ENCODE results near the gene HCRTR2. TPM values are rescaled to one million over a fixed set of nuclear protein-coding genes. Genes with fewer than 3 reads are reported as not detected.

HCRTR2 gene
- total and polyA plus RNA-seq, 4 donors: not detected

DNA sequence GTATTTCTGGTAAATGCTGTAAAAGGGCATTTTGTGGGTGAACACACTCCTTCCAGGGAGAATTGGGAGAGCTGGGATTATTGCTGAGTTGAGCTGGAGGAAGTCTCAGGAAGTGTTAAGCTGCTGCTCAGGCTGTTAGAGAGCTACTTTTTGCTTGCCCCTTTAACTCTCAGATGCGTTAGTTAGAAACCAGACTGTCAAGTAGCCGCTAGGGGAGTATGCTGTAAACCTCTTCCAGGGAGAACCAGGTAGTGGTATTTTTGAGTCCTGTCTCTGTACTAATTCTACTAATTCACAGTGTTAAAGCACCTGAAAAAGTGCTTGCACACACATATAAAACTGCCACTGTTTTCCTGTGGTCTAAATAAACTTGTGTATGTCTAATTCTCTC lies 146.4 kb downstream of the HCRTR2 start:
- TF ChIP-seq, protein P1, sequence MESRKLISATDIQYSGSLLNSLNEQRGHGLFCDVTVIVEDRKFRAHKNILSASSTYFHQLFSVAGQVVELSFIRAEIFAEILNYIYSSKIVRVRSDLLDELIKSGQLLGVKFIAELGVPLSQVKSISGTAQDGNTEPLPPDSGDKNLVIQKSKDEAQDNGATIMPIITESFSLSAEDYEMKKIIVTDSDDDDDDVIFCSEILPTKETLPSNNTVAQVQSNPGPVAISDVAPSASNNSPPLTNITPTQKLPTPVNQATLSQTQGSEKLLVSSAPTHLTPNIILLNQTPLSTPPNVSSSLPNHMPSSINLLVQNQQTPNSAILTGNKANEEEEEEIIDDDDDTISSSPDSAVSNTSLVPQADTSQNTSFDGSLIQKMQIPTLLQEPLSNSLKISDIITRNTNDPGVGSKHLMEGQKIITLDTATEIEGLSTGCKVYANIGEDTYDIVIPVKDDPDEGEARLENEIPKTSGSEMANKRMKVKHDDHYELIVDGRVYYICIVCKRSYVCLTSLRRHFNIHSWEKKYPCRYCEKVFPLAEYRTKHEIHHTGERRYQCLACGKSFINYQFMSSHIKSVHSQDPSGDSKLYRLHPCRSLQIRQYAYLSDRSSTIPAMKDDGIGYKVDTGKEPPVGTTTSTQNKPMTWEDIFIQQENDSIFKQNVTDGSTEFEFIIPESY (IDR thresholded peaks at IDR 0.05): no peak
- no peak for TF ChIP-seq NR2F2 (IDR thresholded peaks at IDR 0.05)
- TF ChIP-seq RAD21 (IDR thresholded peaks at IDR 0.05): no peak
- TF ChIP-seq, protein P2, sequence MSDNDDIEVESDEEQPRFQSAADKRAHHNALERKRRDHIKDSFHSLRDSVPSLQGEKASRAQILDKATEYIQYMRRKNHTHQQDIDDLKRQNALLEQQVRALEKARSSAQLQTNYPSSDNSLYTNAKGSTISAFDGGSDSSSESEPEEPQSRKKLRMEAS (IDR thresholded peaks at IDR 0.05): no peak
- TF ChIP-seq FOXA1 (IDR thresholded peaks at IDR 0.05): no peak
- TF ChIP-seq, protein P3, sequence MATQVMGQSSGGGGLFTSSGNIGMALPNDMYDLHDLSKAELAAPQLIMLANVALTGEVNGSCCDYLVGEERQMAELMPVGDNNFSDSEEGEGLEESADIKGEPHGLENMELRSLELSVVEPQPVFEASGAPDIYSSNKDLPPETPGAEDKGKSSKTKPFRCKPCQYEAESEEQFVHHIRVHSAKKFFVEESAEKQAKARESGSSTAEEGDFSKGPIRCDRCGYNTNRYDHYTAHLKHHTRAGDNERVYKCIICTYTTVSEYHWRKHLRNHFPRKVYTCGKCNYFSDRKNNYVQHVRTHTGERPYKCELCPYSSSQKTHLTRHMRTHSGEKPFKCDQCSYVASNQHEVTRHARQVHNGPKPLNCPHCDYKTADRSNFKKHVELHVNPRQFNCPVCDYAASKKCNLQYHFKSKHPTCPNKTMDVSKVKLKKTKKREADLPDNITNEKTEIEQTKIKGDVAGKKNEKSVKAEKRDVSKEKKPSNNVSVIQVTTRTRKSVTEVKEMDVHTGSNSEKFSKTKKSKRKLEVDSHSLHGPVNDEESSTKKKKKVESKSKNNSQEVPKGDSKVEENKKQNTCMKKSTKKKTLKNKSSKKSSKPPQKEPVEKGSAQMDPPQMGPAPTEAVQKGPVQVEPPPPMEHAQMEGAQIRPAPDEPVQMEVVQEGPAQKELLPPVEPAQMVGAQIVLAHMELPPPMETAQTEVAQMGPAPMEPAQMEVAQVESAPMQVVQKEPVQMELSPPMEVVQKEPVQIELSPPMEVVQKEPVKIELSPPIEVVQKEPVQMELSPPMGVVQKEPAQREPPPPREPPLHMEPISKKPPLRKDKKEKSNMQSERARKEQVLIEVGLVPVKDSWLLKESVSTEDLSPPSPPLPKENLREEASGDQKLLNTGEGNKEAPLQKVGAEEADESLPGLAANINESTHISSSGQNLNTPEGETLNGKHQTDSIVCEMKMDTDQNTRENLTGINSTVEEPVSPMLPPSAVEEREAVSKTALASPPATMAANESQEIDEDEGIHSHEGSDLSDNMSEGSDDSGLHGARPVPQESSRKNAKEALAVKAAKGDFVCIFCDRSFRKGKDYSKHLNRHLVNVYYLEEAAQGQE (IDR thresholded peaks at IDR 0.05): no peak
- TF ChIP-seq HNF4G (IDR thresholded peaks at IDR 0.05): no peak
- no peak for TF ChIP-seq JUND (IDR thresholded peaks at IDR 0.05)
- TF ChIP-seq SP1 (IDR thresholded peaks at IDR 0.05): no peak
- TF ChIP-seq, protein P4, sequence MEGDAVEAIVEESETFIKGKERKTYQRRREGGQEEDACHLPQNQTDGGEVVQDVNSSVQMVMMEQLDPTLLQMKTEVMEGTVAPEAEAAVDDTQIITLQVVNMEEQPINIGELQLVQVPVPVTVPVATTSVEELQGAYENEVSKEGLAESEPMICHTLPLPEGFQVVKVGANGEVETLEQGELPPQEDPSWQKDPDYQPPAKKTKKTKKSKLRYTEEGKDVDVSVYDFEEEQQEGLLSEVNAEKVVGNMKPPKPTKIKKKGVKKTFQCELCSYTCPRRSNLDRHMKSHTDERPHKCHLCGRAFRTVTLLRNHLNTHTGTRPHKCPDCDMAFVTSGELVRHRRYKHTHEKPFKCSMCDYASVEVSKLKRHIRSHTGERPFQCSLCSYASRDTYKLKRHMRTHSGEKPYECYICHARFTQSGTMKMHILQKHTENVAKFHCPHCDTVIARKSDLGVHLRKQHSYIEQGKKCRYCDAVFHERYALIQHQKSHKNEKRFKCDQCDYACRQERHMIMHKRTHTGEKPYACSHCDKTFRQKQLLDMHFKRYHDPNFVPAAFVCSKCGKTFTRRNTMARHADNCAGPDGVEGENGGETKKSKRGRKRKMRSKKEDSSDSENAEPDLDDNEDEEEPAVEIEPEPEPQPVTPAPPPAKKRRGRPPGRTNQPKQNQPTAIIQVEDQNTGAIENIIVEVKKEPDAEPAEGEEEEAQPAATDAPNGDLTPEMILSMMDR (IDR thresholded peaks at IDR 0.05; ENCODE audit: low read depth, low read length, missing input control): no peak
- TF ChIP-seq HNF4A (conservative IDR thresholded peaks at IDR 0.05): no peak
- no peak for TF ChIP-seq FOXA2 (IDR thresholded peaks at IDR 0.05)
- TF ChIP-seq YY1 (IDR thresholded peaks at IDR 0.05): no peak
- no peak for TF ChIP-seq RXRA (IDR thresholded peaks at IDR 0.05)
- TF ChIP-seq GABPA (IDR thresholded peaks at IDR 0.05 in 1 of 2, conservative IDR thresholded peaks at IDR 0.05 in 1 of 2): no peak
- TF ChIP-seq, protein P5, sequence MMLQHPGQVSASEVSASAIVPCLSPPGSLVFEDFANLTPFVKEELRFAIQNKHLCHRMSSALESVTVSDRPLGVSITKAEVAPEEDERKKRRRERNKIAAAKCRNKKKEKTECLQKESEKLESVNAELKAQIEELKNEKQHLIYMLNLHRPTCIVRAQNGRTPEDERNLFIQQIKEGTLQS (IDR thresholded peaks at IDR 0.05): no peak
- no peak for TF ChIP-seq TAF1 (conservative IDR thresholded peaks at IDR 0.05)
- no peak for TF ChIP-seq EGR1 (IDR thresholded peaks at IDR 0.05; ENCODE audit: low read depth in 2 of 2)

More for the DNA sequence above, 146.4 kb downstream of the HCRTR2 start:
- 31% methylated on average over 2 of the region's 2 CpGs for WGBS
- Histone ChIP-seq H3K4me3 (ENCODE audit: low read depth in 1 of 3, low read length in 3 of 3) (no peak overlapping the region), H3K9me3 (ENCODE audit: control insufficient read depth in 4 of 4, low read length in 3 of 4) (no peaks in the 10 kb centered on the region), H3K27me3 (ENCODE audit: control insufficient read depth in 4 of 4, insufficient read depth in 4 of 4, low read length in 3 of 4) (no peaks in the 10 kb centered on the region), H3K4me1 (ENCODE audit: control insufficient read depth in 4 of 4, insufficient read depth in 4 of 4, low read length in 3 of 4) (no peaks in the 10 kb centered on the region), H3K9ac (ENCODE audit: low read depth in 1 of 2, low read length in 2 of 2) (no peak overlapping the region), H3K27ac (ENCODE audit: low read depth in 1 of 2, low read length in 2 of 2) (no peak overlapping the region), H3K36me3 (ENCODE audit: control insufficient read depth in 4 of 4, insufficient read depth in 3 of 4, low read depth in 1 of 4, low read length in 3 of 4) (no peaks in the 10 kb centered on the region)
- no peak for DNase-seq (ENCODE audit: low spot score)

Measured in liver (tissue), 9 donors.